ENCODE measurements around the gene ANKS4B.
"Not testable (repeated sequence)": the region's sequence is repeated elsewhere in the genome, so short reads cannot be mapped to it uniquely, and the experiment has no call there.

ANKS4B gene

DNA sequence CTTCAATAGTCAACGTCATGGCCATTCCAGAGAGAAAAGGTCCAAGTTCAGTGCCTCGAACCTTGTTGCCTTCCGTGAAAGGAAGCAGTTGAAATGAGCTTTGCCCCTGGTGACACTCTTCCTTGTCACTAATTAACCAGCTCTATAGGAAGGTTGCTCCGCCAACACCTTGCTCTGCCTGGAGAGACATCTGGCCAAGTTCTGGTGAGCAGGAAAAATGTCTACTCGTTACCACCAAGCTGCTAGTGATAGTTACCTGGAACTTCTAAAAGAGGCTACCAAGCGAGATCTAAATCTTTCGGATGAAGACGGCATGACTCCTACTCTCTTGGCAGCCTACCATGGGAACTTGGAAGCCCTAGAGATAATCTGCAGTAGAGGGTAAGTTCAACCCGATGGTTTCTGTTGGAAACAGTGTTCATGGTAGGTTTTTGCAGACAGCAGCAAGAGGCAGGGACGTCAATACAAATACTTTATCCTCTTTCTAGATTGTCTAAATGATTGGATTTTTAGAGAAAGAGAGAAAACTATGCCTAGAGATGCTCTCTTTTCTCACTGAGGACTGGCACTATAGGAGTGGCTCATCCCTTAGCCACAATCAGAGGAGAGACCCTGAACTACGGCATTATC, at the start of gene ANKS4B:
ANKS4B (plus strand) TSS at position 179 of the 630 bp plus-strand sequence; CDS start at position 218, 39 bp downstream.
- DNase-seq (ENCODE audit: low read depth in 2 of 2): no peak

- DNase-seq (ENCODE audit: low read depth in 2 of 2): no peak
Observed at GRCh38 chr16:21183995-21184394, 49.5 kb upstream of the ANKS4B start.

- no peak for DNase-seq (ENCODE audit: low read depth in 2 of 2)
Observed at GRCh38 chr16:21184834-21185233, 48.7 kb upstream of the ANKS4B start.

GRCh38 chr16:21185659-21186325, 47.7 kb upstream of the ANKS4B start:
- no peak for DNase-seq (ENCODE audit: low read depth in 2 of 2)

GRCh38 chr16:21186326-21186691, 47.2 kb upstream of the ANKS4B start:
- no peak for DNase-seq (ENCODE audit: low read depth in 2 of 2)

DNA sequence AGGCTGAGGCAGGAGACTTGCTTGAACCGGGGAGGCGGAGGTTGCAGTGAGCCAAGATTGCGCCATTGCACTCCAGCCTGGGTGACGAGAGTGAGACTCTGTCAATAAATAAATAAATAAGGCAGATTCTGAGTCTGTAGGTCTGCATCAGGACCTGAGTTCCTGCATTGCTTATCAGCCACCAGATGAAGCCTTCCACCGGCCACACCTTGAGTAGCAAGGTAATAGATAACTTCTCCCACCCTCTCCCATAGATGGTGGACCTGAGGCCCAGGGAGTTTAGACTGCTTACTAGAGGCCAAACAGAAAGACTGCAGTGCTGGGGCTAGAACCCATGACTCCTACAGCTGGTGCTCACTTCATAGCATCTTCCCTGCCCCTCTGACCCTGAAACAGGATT, 44.2 kb upstream of the ANKS4B start:
- DNase-seq (ENCODE audit: low read depth in 2 of 2): no peak

DNA sequence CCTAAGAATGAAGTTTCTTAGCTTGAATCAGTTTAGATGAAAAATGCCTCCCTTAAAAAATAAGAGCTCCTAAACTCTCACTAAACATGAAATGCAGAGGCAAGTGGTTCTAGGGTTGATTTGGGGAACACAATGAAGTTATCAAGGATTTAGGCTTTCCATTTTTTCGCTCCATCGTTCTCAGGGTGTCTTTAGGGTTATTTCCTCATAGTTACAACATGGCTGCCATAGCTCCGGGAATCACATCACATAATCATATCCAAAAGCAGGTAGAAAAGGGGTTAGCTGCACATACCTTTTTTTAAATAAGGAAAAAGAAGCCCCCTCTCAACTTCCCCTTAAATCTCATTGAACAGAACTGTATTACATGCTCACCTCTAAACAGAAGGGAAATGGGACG, 43.5 kb upstream of the ANKS4B start:
- no peak for DNase-seq (ENCODE audit: low read depth in 2 of 2)

- no peak for DNase-seq (ENCODE audit: low read depth in 2 of 2)
Observed at GRCh38 chr16:21190599-21190998, 42.9 kb upstream of the ANKS4B start.

- no peak for DNase-seq (ENCODE audit: low read depth in 2 of 2)
Observed at GRCh38 chr16:21192991-21193390, 40.5 kb upstream of the ANKS4B start.

GRCh38 chr16:21194771-21195301, 38.7 kb upstream of the ANKS4B start:
- no peak for DNase-seq (ENCODE audit: low read depth in 2 of 2)

DNA sequence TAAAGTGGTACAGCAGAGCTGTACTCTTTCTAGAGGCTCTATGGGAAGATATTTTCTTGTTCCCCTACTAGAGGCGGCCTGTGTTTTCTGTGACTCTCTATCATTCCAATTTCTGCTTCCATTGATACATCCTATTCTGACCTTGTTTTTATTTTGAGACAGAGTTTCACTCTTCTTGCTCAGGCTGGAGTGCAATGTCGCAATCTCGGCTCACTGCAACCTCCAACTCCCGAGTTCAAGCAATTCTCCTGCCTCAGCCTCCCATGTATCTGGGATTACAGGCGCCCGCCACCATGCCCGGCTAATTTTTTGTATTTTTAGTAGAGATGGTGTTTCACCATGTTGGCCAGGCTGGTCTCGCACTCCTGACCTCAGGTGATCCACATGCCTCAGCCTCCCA, 38.2 kb upstream of the ANKS4B start:
- DNase-seq (ENCODE audit: low read depth in 2 of 2): not testable (repeated sequence)

DNA sequence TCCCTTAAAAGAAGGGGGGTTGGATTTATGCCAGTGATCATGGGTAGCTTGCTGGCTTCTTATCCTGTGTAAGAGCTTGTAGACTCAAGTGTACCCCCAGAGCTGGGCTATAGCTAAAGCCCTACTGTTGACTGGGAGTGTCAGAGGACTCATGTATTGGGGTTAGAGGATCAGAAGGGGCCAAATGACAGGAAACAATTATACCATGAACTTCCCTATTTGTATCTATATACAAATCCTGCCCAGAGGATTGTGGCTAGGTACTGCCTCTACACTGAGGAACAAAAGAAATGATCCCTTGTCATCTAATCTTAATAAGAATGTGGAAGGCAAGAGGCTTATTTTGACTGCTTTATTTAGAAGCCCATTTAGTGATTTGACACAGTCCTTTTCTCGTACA, 36.4 kb upstream of the ANKS4B start:
- no peak for DNase-seq (ENCODE audit: low read depth in 2 of 2)

DNA sequence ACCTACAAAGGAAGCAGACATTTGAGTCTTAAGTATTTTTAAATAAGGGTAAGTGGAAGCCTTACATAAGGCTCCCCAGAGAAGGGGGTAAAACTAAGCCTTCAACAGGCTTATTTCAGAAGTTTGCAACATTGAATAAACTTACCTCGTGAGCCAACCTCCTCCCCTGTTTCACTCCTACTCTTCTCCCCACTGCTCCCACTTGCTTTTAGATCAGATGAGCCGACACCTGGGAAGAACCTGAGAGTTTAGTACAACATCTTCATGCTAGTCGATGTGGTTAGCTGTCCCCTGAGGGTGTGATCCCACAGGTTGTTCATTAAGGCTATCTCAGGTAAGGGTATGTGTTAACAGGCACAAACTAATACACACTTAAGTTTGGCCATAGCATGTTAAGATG, 35.9 kb upstream of the ANKS4B start:
- DNase-seq (ENCODE audit: low read depth in 2 of 2): no peak

- DNase-seq (ENCODE audit: low read depth in 2 of 2): no peak
Observed at GRCh38 chr16:21199607-21200218, 33.8 kb upstream of the ANKS4B start.

GRCh38 chr16:21203155-21203797, 30.2 kb upstream of the ANKS4B start:
- DNase-seq (ENCODE audit: low read depth in 2 of 2): no peak

GRCh38 chr16:21205303-21205702, 28.2 kb upstream of the ANKS4B start:
- no peak for DNase-seq (ENCODE audit: low read depth in 2 of 2)

- no peak for DNase-seq (ENCODE audit: low read depth in 2 of 2)
Observed at GRCh38 chr16:21206550-21206949, 26.9 kb upstream of the ANKS4B start.

GRCh38 chr16:21208446-21209230, 24.9 kb upstream of the ANKS4B start:
- no peak for DNase-seq (ENCODE audit: low read depth in 2 of 2)

DNA sequence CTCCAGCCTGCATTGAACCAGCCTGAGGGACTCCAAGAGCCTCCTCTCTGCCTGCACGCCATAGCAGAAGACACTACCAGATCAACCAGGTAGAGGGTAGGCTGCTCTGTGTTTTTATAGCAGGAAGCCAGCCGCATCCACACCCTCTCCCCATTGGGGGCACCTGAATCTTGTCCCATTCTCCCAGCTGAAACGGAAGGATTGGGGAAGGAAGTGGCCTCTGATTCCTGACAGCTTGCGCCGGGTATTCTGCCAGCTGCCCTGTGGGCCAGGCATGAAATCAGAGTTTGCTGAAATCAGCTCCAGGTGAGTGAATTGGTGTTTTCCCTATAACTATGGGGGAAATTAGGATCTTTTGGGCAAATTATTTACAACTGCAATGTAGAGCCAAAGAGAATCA, 22.0 kb upstream of the ANKS4B start, which contains the start of gene ZP2:
ZP2 (minus strand) TSS at position 89 of the 400 bp plus-strand sequence; CDS start at position 62, 27 bp downstream.
- no peak for DNase-seq (ENCODE audit: low read depth in 2 of 2)

DNA sequence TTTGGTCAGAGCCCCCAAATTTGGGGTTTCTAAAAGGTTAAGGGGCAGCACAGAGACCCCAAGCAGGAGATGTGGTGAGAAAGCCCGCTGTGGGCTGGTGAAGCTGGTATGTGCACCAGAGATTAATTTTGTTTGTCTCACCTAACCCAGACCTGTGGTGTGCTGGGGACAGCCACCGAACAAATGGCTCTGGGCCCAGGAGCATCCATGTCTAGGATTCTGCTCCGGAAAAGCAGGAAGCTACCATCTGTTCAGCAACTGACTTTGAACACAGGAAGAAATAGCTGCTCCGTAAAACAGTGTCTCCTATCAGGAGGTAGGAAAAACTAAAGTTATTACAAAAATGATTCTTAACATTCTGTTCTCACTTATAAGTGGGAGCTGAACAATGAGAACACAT, 19.4 kb upstream of the ANKS4B start:
- DNase-seq (ENCODE audit: low read depth in 2 of 2): no peak

- DNase-seq (ENCODE audit: low read depth in 2 of 2): no peak
Observed at GRCh38 chr16:21217121-21217520, 16.4 kb upstream of the ANKS4B start.

- DNase-seq (ENCODE audit: low read depth in 2 of 2): no peak
Observed at GRCh38 chr16:21218153-21218552, 15.3 kb upstream of the ANKS4B start.

Data from stimulated activated CD8-positive, alpha-beta memory T cell treated with anti-CD3 and anti-CD28 coated beads, Interleukin-2, amount 100 ng/mL, for 48 hours (primary cell).